Measurements from ENCODE around the gene FAM120A.

Gene FAM120A

DNA sequence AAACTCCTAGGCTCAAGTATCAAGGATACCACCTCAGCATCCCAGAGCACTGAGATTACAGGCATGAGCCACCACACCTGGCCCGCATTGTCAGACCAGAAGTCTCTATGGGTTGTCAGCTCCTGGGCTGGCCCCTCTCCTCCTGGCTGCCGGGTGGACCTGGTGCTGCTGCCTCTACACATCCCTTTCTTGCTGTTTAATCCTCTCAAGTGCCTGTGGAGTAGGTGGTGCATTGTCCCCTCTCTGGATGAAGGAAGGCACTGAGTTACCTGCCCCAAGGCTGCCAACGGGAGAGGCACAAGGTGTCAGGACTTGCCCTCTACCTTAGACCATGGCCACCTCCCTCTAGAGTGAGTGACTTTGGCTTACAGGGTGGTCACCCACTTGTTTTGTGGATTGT is 162.3 kb downstream of the FAM120A start:
- DNase-seq (ENCODE audit: low spot score) = no peak

DNA sequence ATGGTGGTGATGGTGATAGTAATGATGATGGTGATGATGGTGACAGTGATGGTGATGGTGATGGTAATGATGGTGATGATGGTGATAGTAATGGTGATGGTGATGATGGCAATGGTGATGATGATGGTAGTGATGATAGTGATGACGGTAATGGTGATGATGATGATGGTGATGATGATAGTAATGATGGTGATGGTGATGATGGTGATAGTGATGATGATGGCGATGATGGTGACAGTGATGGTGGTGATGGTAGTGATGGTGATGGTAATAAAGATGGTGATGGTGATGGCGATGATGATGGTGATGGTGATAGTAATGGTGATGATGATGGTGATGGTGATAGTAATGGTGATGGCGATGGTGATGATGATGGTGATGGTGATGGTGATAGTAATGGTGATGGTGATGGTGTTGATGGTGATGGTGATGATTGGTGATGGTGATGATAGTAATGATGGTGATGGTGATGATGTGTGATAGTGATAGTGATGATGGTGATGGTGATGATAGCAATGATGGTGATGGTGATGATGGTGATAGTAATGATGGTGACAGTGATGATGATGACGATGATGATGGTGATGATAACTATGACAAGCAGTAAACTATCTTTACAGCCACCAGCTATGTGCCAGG is 163.5 kb downstream of the FAM120A start:
- no peak for DNase-seq (ENCODE audit: low spot score)

Small RNAs within 50 kb of the gene (small RNA-seq; reads per million reads assigned to genes)
- gene RF00019 = 0 reads per million in 2 experiments
